ENCODE results near the gene IFT172.

- TF ChIP-seq, protein P1, sequence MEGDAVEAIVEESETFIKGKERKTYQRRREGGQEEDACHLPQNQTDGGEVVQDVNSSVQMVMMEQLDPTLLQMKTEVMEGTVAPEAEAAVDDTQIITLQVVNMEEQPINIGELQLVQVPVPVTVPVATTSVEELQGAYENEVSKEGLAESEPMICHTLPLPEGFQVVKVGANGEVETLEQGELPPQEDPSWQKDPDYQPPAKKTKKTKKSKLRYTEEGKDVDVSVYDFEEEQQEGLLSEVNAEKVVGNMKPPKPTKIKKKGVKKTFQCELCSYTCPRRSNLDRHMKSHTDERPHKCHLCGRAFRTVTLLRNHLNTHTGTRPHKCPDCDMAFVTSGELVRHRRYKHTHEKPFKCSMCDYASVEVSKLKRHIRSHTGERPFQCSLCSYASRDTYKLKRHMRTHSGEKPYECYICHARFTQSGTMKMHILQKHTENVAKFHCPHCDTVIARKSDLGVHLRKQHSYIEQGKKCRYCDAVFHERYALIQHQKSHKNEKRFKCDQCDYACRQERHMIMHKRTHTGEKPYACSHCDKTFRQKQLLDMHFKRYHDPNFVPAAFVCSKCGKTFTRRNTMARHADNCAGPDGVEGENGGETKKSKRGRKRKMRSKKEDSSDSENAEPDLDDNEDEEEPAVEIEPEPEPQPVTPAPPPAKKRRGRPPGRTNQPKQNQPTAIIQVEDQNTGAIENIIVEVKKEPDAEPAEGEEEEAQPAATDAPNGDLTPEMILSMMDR (conservative IDR thresholded peaks at IDR 0.05; ENCODE audit: low read length) = no peak
- TF ChIP-seq EZH2phosphoT487 (IDR thresholded peaks at IDR 0.05; ENCODE audit: borderline replicate concordance, low read depth, low read length) = no peak
Measured at GRCh38 chr2:27501042-27501441, 11.5 kb upstream of the IFT172 start.

All from OCI-LY7 (cell line).